GM21529 (cell line): ENCODE data around the gene KRT86.
"Not testable (repeated sequence)": the region's sequence is repeated elsewhere in the genome, so short reads cannot be mapped to it uniquely, and the experiment has no call there.

Source experiments
- ATAC-seq: cut with Tn5 transposase; IDR thresholded peaks from one replicate; pipeline ENCODE4 v1.9.1; 2021; ENCODE audit not compliant: unreplicated experiment

The KRT86 gene

DNA sequence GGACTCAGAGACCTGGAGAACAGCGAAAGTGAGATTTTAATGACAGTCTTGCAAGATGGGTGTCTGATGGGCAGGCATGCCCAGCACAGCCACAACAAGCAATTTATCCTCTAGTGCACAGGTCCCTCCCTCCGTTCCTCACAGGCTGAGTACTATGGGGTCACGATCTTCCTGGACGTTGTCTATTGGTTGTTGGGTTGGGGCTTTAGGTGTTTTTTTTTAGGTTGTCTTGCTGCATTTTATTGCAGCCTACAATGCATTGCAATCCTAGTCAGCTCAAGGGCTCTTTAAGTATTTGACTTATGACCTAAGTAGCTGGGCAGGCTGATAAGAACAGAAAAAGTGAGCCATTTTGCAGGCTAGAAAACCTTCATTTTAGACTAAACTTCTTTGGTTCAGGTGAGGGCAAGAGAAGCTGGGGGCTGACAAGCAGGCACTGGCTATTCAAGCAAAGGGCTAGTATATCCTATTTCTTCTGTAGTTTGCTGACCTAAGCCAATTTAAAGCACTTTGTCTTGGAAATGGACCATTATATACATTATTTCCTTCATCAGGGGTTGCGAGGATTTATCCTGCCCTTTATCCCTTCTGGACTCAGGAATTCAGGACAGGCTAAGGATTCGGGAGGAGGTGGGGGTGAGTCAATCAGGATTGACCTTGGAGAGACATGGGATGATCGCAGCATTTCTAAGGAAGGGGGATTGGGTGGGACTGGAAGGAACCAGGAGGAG, 35.4 kb upstream of the KRT86 start:
- ATAC-seq, result no peak

DNA sequence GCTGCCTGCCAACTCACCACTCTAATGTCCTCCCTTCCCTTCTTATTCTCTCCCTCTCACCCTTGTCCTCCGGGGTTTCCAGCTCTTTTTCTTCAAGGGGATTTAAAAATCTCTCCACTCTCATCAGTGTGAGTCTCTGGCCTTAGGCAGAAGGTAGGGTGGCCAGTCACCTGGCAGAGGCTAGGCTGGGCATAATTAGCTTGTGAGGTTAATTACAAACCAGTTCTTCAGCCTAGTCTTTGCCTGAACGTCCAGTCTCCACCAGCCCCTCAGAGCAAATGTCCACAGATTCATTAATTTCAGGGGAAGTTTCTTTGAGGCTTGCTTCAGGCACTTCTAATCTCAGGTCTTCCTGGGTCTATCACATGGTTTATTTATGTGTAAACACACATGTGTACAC, 34.7 kb upstream of the KRT86 start:
- no peak for ATAC-seq

DNA sequence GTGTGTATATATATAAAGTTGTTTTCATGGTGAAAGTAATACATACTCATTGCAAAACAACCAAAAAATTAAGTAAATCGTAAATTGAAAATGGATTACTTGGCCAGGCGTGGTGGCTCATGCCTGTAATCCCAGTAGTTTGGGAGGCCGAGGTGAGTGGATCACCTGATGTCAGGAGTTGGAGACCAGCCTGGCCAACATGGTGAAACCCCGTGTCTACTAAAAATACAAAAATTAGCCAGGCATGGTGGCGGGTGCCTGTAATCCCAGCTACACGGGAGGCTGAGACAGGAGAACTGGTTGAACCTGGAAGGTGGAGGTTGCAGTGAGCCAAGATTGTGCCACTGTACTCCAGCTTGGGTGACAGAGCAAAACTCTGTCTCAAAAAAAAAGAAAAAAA, 34.2 kb upstream of the KRT86 start:
- ATAC-seq, result not testable (repeated sequence)

DNA sequence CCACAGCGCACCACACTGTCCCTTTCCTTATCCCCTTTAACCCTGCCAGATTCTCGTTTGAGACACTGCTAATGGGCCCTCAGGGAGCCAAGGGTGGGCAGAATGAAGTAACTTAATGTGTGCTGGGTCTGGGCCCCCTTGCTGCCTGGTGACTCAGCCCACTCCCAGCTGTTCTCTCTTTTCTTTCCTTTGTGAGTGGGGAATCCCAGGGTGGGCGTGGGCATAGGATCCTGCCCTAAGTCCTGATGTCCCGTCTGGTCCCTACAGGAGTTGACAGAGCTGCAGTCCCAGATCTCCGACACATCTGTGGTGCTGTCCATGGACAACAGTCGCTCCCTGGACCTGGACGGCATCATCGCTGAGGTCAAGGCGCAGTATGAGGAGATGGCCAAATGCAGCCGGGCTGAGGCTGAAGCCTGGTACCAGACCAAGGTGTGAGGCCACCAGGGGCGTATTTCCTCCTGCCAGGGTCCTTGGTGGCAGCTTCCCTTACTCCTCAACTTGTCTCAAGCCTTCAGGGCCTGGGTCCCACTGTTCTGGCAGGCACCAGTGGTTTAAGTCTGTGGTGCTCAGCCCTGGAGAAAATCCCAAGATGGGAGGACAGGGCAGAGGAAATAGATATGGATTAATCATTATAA, 33.1 kb upstream of the KRT86 start:
- ATAC-seq, result no peak

DNA sequence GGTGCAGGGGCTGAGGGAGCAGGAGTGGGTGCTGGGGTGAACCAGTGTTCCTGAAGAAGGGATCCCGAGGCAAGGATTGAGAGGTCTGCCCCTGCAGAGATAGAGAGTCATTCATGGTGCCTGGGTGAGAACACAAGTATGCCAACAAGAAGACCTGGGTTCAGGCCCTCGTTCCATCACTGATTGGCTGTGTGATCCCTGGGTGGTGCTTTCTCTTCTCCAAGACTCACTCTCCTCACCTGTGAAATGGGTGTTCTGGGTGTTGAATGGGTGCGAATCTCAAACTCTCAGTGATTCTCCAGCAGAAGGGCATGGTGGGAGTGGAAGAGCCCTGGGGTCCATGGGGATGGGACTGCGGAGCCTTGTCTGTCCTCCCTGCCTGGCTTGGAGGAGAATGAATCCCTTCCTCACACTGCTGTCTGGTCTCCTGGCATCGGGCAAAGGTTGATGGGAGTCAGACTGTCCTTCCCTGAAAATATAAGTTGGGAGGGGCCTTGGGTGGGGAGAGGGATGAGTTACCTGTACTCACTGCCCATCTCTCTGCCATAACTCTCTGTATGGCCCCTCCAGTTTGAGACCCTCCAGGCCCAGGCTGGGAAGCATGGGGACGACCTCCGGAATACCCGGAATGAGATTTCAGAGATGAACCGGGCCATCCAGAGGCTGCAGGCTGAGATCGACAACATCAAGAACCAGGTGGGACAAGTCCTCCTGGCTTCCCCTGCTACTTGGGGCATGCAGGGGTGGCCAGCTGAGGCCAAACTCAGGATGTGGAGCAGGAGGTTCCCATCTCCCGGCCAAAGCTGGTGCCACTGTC, 31.8 kb upstream of the KRT86 start:
- ATAC-seq, result no peak

DNA sequence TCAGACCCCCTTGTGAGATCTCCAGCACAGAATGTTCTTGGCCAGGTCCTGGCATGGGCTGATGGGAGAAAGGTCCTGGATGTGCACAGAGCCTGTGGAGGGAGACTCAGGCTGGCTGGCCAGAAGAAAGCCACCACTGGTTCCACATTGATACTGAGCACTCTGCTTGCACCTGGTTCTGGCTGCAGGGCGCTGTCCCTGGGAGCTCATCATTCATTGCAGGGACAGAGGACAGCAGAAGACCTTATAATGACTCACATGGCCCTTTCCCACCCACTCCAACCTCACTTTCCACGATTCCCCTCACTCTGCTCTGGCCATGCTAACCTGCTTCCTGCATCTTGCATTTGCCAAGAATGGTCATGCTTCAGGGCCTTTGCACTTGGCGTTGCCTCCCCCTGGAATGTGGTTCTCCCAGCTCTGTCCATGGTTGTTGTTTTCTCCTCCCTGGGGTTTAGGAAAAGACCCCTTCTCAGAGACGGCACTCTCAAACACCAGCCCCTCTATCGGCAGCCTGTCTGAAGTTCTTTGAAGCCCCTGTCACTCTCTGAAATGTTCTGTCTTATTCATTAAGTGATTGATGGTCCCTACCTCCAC, 31.1 kb upstream of the KRT86 start:
- ATAC-seq, result no peak

DNA sequence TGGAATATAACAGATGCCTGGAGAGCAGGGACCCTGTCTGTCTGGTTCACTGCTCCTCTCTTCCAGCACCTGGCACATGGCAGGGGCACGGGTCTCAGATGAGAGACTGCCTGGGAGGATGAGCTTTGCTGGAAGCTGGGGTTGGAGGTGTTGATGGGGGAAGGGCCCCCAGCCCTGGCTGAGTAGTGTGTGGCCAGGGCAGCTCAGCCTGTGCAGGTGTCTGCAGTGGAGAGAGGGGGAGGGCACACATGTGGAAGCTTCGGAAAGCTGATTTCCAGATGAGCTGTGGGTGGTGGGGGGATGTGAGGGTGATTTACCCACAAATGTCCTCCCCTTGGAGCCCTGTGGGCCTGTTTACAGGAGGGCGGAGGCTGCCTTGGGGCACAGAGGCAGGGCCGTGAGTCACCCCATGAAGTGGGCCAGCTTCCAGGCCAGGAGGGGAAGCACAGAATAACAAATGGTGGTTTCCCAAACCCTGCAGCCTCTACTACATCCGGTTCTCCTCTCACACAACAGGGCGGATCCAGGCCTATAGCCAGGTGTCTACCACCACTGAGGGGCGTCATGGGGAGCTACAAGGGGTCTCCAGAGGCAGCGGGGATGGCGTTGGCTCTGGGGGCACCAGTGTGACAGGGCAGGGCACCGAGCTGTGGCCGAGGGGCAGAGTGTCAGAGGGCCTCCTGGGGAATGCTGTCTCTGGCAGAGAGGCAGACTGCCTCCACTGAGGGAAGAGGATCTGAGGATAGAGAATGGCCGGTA, 30.4 kb upstream of the KRT86 start:
- ATAC-seq, result peak; percentile 93

DNA sequence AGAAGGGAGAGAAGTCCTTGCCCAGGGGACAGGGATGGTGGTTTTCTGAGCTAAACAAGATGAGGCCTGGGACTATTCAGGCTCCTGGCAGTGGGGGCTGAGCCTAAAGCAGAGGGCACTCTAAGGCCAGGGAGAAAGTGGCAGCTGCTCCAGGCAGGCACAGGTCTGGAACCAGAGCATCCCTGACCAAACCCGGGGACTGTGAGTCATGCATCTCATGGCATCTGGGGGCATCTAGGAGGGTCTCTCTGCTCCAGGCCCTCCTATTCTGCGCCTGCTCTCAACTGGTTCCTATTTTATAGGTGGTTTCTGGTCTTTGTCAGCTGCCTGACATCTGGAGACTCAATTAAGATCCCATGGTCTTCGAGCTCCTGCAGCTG, 29.8 kb upstream of the KRT86 start:
- ATAC-seq, result peak; percentile 10

DNA sequence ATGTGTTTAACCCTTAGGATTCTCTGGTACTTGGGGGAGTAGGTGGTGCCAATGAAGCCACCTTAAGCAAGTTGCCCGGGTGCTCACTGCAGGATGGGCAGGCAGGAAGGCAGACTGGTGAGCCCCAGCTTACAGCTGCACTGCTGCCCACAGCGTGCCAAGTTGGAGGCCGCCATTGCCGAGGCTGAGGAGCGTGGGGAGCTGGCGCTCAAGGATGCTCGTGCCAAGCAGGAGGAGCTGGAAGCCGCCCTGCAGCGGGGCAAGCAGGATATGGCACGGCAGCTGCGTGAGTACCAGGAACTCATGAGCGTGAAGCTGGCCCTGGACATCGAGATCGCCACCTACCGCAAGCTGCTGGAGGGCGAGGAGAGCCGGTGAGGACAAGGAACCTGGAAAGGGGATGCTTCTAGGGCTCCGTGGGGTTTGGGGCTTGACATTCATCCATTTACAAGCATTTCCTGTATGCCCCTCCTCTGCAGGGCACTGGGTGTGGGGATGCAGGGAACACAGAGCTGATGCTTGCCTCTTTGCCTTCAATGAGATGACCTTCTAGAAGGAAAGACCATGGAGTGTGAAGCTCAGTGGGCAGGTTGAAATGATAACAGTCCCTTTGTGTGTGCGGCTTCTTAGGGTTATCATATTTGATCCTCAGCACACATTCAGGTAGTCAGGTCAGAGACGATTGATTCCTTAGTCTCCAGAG, 29.0 kb upstream of the KRT86 start:
- ATAC-seq, result no peak

DNA sequence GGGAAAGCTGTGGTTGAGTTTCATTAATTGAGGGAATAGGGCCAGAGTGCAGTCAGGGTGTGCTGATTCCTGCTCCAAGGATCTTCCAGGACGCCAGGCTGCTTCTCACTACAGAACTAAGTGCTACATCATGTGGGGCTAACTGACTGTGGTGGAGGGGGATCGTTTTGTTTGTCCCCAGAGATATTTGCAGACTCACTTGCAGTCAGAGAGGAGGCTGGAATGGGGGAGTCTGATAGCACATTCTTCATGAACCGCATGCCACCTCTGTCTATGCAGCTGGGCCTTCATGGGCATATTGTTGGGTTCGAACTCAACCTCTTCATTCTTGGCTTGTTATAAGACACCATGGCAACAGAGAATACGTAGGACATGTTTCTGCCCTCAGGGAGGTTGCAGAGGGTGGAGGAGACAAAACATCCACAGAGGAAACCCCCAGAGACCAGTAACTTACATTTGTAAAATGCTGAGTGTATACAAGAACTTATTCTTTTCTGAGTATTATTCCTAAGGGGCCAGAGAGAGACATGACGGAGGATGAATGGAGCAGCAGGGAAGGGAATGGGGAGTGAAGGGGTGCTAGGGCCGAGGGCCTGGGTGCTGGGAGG, 28.4 kb upstream of the KRT86 start:
- ATAC-seq, result no peak

DNA sequence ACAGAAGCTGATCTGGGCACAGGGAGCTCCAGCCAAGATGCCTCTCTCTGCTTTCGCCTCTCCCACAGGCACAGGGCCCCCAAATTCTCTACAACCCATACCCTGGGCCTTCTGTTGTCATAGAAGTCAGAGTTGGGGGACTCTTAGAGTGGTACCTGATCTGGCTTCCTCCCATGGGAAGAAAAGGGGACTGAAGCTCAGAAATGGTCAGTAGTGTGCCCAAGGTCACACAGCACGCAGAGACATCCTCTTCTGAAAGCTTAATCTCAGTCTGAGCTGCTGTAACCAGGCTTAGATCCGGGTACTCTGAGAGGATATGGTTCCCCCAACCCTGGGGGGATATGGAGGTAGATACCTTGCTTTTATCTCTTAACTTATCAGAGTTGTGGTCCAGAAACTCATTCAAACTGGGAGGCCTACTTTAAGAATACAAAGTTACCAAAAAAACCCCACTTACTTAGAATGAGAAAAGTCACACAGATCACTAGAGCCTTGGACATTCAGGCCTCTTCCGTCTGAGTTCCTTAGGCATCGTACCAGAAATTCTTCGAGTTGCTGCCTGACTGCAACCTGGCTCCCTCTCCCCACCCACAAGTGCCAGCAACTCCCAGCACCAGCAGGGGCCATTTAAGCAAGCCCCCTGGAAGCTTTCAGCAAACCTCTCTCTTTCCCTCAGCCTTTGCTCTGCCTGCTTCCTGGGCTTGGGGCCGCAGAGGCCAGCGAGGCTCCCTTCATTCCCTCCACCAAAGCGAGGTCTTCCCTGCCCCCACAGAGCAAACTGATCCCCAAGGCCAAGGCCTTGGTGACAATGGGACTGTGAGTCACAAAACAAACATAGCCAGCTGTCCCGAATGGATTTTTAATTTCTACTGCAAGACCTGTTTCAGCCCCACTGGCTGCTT, 27.5 kb upstream of the KRT86 start:
- no peak for ATAC-seq

DNA sequence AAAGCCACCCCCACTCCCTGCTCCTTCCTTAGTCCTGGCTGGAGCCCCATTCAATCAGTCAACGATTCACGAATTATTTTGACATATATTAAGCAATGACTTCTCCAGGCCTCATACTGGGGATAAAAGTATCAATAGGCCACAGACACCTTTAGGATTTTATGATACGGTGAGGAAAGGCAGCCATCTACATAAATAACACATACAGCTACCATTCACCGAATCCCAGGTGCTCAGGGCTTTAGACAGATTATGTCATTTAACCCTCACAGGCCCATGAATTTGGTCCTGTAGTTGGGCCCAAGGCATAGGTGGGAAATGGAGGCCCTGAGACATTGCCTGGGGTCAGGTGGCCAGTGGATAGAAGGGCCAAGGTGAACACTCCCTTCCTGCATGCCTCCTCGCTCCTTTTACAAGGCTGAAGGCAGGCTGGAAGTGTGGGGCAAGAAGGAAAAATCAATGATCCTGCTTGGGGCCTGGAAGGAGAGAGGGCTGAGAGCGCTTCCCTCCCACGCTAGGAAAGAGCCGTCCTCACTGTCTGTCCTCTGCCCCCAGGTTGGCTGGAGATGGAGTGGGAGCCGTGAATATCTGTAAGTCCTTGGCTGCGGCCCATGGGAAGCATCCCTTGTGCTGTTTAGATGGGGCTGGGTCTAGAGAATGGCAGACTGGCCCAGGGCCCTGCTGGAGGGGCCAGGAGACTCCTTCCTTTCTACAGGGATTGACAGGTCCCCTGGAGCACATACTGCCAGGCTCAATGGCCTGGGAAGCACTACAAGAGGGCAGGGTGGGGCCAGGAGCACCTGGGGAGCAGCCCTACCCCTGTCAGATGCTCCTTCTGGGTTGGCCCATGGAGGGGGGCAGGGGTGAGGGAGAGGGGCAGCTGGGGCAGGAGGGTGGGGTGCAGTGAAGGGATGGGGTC, 26.6 kb upstream of the KRT86 start:
- ATAC-seq, result no peak

DNA sequence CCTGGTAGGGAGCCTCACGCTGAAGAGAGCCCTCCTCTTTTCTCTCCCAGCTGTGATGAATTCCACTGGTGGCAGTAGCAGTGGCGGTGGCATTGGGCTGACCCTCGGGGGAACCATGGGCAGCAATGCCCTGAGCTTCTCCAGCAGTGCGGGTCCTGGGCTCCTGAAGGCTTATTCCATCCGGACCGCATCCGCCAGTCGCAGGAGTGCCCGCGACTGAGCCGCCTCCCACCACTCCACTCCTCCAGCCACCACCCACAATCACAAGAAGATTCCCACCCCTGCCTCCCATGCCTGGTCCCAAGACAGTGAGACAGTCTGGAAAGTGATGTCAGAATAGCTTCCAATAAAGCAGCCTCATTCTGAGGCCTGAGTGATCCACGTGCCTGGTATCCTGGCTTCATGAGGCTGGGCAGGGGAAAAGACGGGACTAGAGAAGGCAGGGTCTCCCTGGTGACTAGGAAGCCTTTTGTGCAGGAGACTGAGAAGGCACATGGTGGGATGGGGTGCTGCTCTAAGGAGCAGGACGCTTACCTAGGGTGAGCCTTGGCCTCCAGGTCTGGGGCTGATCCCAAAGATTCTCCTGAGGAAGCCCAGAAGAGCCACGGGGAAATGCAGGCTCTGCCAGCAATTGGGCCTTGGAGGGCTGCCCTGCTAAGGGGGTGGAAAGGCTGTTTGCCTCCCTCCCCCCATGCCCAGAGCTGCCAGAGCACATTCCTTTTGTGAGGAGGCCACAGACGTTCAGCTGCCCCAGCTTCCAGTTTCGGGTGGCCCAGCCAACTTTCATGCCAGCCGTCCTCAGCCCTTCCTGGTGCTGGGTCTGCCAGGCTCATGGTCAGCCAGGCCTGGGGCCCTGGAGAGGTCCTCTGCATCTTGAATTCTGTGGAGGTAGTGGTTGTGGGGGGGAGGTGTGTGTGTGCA, 25.6 kb upstream of the KRT86 start:
- no peak for ATAC-seq

DNA sequence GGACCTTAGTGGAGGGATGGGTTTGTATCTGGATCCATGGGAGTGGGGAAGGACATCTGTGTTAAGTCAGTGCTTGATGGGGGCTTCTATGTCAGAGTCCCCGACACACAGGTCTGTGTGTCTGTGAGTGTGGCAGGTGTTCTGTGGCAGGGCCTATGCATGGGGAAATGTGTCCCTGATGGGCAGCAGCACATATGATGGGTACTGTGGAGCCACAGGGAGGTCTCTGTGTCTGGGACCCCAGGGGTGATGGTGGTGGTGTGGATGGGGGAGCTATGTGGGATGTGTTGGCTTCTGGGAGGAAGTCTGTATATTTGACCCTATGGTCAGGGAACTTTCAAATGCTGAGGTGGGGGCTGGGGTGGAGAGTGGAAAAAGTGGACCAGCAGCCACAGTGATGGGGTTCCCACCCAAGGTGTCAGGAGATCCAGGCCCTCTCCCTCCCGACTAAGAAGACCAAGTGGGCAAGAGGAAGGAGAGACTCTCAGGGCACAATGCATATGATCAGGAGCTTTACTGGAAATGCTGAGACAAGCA, 24.9 kb upstream of the KRT86 start:
- no peak for ATAC-seq

DNA sequence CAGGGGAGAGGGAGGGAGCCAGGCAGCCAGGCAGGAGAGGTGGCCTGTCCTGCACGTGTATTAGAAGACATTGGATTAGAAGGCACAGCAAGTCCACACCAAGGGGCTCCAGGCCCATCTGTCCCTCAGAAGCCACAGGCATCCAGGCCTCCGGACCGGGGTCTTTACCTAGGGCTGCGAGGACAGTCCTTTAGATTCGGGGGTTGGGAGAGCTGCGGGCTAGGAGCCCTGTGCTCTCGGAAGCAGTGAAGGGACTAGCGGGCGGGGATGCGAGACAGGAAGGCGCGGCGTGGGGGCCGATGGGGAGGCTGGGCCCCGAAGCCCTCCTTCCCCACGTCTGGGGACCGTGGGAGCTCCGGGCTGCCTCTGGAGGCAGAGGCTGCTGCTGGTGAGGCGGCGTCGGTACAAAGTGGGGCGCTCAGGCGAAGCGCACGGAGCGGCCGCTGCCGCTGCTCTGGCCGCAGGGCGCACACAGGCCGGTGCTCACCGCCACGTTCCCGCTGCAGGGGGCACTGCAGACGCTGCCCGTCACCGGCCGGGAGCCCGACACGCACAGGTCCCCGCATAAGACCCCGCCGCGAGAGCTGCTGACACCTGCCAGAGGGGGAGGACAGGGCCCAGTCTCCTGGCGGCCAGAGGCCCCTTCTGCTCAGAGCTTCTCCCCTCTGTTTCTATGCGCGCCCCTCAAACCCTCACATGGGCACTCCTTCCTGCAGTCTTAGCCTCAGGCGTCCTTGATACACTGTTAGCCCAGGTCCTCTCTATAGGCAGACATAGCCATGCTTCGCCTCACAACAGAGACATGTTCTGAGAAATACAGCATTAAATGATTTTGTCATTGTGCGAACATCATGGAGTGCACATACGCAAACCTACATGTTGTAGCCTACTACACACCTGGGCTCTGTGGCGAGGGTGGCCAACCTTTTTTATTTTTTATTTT, 24.1 kb upstream of the KRT86 start:
- ATAC-seq, result no peak
